GM12878 (cell line): ENCODE data around the gene SMO. TPM values are rescaled to one million over a fixed set of nuclear protein-coding genes. Genes with fewer than 3 reads are reported as not detected.
A peak's percentile ranks its signal among the peaks of the same experiment; 100 is the strongest.

Experiments used
- ATAC-seq: fragments of 200-7000 bp; cut with Tn5 transposase; 3 replicates; pipeline ENCODE4 v1.9.1; 2020; ENCODE audit warnings: mild to moderate bottlenecking, moderate library complexity
- BruUV-seq: library from RNA; stranded (reverse); fragments of 400-500 nt; replicated peaks from 2 replicates; lab custom pipeline; 2021; lab: Mats Ljungman, UMichigan
- CTCF ChIA-PET: fragments of 300-600 bp; sonication (Branson Sonifier 250); formaldehyde crosslinking; extraction: SDS; loops from one replicate; lab custom pipeline; 2021; ENCODE audit warnings: inconsistent platforms; lab: Yijun Ruan, JAX
- POLR2A ChIA-PET: fragments of 350-600 bp; formaldehyde crosslinking; extraction: SDS; loops from one replicate; lab custom pipeline; 2021; ENCODE audit warnings: inconsistent platforms; lab: Charles Lee
- RAD21 ChIA-PET: fragments of 300-600 bp; sonication (Branson Sonifier 250); formaldehyde crosslinking; loops from one replicate; lab custom pipeline; 2023; ENCODE audit warnings: antibody characterized with exemption; ENCODE audit not compliant: unreplicated experiment; lab: Charles Lee
- SMC1A ChIA-PET: fragments of 300-600 bp; sonication (Branson Sonifier 250); formaldehyde crosslinking; loops from one replicate; lab custom pipeline; 2023; ENCODE audit not compliant: unreplicated experiment, uncharacterized antibody; lab: Charles Lee
- DNase-seq: peaks from one replicate; pipeline ENCODE4 v3.0.0-alpha.2; 2011; ENCODE audit warnings: low read depth, low spot score
- FAIRE-seq: peaks from 3 replicates; lab custom pipeline; 2011; peaks lifted over from hg19 to GRCh38; lab: Jason Lieb, UNC
- H2AFZ ChIP-seq: 2 replicates; pipeline ENCODE4 v1.6.0; 2011; ENCODE audit warnings: low read depth, low read length, control low read depth; ENCODE audit not compliant: control insufficient read depth
- H3K27ac ChIP-seq: 2 replicates; pipeline ENCODE4 v1.5.1; 2011; ENCODE audit warnings: control low read depth; ENCODE audit not compliant: control insufficient read depth, insufficient read depth
- H3K27me3 ChIP-seq, 2 experiments: replicated peaks in 1 of 2; 2 replicates each; pipeline versions ENCODE4 v1.6.0 to v1.6.1; 2011; ENCODE audit warnings: low read length in 1 of 2; ENCODE audit not compliant: control insufficient read depth in 2 of 2, insufficient read depth in 2 of 2
- H3K36me3 ChIP-seq, 2 experiments: 2 replicates each; pipeline ENCODE4 v1.5.1; 2011; ENCODE audit warnings: low read length in 1 of 2; ENCODE audit not compliant: control insufficient read depth in 2 of 2, insufficient read depth in 2 of 2
- H3K4me1 ChIP-seq: 2 replicates; pipeline ENCODE4 v1.6.1; 2011; ENCODE audit warnings: mild to moderate bottlenecking, low read length, moderate library complexity, mixed read lengths; ENCODE audit not compliant: control insufficient read depth, insufficient read depth
- H3K4me2 ChIP-seq: 2 replicates; pipeline ENCODE4 v1.6.0; 2011; ENCODE audit warnings: control low read depth; ENCODE audit not compliant: control insufficient read depth, insufficient read depth
- H3K4me3 ChIP-seq: fragments of 200-600 bp; sonication (generic); 2 replicates; pipeline ENCODE4 v1.5.1; 2016
- H3K79me2 ChIP-seq: 2 replicates; pipeline ENCODE4 v1.6.0; 2011; ENCODE audit warnings: low read length; ENCODE audit not compliant: control insufficient read depth, insufficient read depth
- H3K9ac ChIP-seq: 2 replicates; pipeline ENCODE4 v1.8.0; 2011; ENCODE audit warnings: low read length, control low read depth, mixed read lengths; ENCODE audit not compliant: control insufficient read depth, insufficient read depth
- H3K9me3 ChIP-seq: replicated peaks from 3 replicates; pipeline ENCODE4 v1.5.1; 2011; ENCODE audit warnings: mild to moderate bottlenecking, low read length; ENCODE audit not compliant: control insufficient read depth, insufficient read depth
- H4K20me1 ChIP-seq: 2 replicates; pipeline ENCODE4 v1.6.0; 2011; ENCODE audit not compliant: control insufficient read depth, insufficient read depth
- POLR2A ChIP-seq: IDR thresholded peaks from 2 replicates; pipeline ENCODE4 v1.6.1; 2011; ENCODE audit warnings: low read depth, mild to moderate bottlenecking, low read length
- WGBS: methylation state at CpG from one replicate; pipeline ENCODE4 v1.1.6; 2016; ENCODE audit warnings: low lambda C conversion rate; ENCODE audit not compliant: insufficient replicate concordance, insufficient coverage; ENCODE audit errors: missing lambda C conversion rate; 5-methylcytosine and 5-hydroxymethylcytosine counted together
- in situ Hi-C: fragments of 300-500 bp; cut with MboI; formaldehyde crosslinking; loops from 9 replicates; pipeline ENCODE4 v1.14.3; 2018; ENCODE audit warnings: mixed read lengths
- intact Hi-C: fragments of 100-400 bp; cut with micrococcal nuclease; formaldehyde crosslinking; loops from one replicate; pipeline ENCODE4 v1.14.2; 2022; ENCODE audit not compliant: unreplicated experiment
- polyA plus RNA-seq, 11 experiments: library from polyadenylated mRNA; depleted of rRNA in 4 of 11; unstranded in 6 of 11; stranded (reverse) in 5 of 11; fragments of >200 nt; fragmentation: Nextera tagmentation in 4 of 11; fragmentation: Illumina TruSeq in 1 of 11; extraction: Ambion mirVana in 4 of 11; extraction: Trizol in 1 of 11; gene quantifications; 1 replicate in 1 of 11; 2 replicates in 10 of 11; pipeline versions ENCODE4 v1.2.1 to v1.2.3, GENCODE V29; 2011 to 2016; ENCODE audit warnings: inconsistent platforms in 2 of 11, missing spikeins in 2 of 11, low read depth in 1 of 11
- total RNA-seq, 4 experiments: library from RNA; depleted of rRNA in 3 of 4; stranded (reverse); fragments of >200 nt in 3 of 4; fragmentation: Illumina TruSeq in 1 of 4; extraction: Trizol in 1 of 4; gene quantifications; 2 replicates each; pipeline versions ENCODE4 v1.2.1 to v1.2.3, GENCODE V29; 2013 to 2021
- TF ChIP-seq, protein P1 (sequence below): IDR thresholded peaks from 2 replicates; pipeline ENCODE4 v1.6.1; 2012; ENCODE audit warnings: improper control_type of control experiment, low read depth, low read length; ENCODE audit not compliant: insufficient replicate concordance

Gene SMO
- total and polyA plus RNA-seq, 10 of the 15 experiments (the other 5 are each of a cell fraction or from before 2014, with no cell fraction given), result 0.40 to 11.2 (median 2.6) TPM

DNA sequence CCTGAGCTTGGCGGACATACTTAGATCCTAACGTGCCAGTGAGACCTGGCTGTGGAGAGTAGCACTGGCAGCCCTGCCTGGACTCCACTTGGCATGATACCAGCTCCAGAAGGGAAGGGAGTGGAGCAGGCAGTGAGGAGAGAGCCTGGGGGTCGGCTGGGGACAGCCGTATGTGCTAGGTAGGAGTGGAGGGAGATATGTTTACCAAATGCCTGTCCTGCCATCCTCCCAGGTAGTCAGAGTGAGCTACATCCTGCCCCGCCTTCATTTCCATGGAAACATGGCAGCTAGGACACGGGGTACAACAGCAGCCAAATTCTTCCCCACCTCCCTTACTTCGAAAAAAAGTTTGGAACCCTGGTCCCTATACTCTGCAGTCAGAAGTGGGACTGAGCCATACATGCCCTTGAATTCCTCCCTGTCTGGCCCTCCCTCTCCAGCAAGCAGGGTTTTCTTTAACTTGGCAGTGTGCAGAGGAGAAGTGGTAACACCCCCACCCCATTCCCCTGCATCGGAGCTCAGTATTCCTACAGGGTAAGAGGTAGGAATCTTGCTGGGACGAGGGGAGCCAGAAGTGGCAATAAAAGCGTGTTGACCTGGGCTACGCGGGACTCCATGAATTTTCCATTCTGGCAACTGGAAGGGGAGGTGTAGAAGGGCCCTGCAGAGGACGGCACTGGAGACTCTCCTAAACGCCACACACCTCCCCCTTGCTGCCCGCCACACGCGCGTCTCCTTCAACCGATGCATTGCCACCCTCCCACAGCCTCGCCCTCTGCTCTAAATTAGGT lies 20.0 kb upstream of the SMO start:
- H3K36me3 ChIP-seq, result peaks cover 15 to 20% of the 10 kb centered on the region in 2 experiments
- BruUV-seq, result TSS peak; percentile 33
- no peaks in the 10 kb centered on the region for H3K79me2 ChIP-seq
- H3K9me3 ChIP-seq, result no peaks in the 10 kb centered on the region
- H3K4me1 ChIP-seq, result peaks cover 33% of the 10 kb centered on the region
- no peak for ATAC-seq
- intact Hi-C loops, result no loop called here
- H4K20me1 ChIP-seq, result no peaks in the 10 kb centered on the region
- H2AFZ ChIP-seq, result no peak overlapping the region
- no peak for FAIRE-seq
- DNase-seq, result no peak
- 92% methylated on average over 20 of the region's 20 CpGs for WGBS
- H3K27me3 ChIP-seq, result no peaks in the 10 kb centered on the region
- SMC1A ChIA-PET, result interaction anchor here (0.7 to 3.3 kb wide), 8 partner anchors 8 to 74 kb away, joined by 3 to 28 read pairs (median 4); no protein-coding TSS in a partner anchor
- CTCF ChIA-PET, result interaction anchor here (1.3 to 12.7 kb wide), 7 partner anchors 8 to 271 kb away, joined by 4 to 168 read pairs (median 7); partner anchors contain the start of gene TSPAN33
- peak overlapping the region; percentile 52; the same call in 1 of the 2 replicates for H3K4me3 ChIP-seq
- no peak overlapping the region; the same call in 1 of the 2 replicates for H3K9ac ChIP-seq
- RAD21 ChIA-PET, result interaction anchor here (2.2 to 4.0 kb wide), 2 partner anchors 22 to 42 kb away, joined by 14 to 37 read pairs; partner anchors contain the start of gene TSPAN33
- peak; percentile 54 for TF ChIP-seq POLR2A
- TF ChIP-seq, protein P1, sequence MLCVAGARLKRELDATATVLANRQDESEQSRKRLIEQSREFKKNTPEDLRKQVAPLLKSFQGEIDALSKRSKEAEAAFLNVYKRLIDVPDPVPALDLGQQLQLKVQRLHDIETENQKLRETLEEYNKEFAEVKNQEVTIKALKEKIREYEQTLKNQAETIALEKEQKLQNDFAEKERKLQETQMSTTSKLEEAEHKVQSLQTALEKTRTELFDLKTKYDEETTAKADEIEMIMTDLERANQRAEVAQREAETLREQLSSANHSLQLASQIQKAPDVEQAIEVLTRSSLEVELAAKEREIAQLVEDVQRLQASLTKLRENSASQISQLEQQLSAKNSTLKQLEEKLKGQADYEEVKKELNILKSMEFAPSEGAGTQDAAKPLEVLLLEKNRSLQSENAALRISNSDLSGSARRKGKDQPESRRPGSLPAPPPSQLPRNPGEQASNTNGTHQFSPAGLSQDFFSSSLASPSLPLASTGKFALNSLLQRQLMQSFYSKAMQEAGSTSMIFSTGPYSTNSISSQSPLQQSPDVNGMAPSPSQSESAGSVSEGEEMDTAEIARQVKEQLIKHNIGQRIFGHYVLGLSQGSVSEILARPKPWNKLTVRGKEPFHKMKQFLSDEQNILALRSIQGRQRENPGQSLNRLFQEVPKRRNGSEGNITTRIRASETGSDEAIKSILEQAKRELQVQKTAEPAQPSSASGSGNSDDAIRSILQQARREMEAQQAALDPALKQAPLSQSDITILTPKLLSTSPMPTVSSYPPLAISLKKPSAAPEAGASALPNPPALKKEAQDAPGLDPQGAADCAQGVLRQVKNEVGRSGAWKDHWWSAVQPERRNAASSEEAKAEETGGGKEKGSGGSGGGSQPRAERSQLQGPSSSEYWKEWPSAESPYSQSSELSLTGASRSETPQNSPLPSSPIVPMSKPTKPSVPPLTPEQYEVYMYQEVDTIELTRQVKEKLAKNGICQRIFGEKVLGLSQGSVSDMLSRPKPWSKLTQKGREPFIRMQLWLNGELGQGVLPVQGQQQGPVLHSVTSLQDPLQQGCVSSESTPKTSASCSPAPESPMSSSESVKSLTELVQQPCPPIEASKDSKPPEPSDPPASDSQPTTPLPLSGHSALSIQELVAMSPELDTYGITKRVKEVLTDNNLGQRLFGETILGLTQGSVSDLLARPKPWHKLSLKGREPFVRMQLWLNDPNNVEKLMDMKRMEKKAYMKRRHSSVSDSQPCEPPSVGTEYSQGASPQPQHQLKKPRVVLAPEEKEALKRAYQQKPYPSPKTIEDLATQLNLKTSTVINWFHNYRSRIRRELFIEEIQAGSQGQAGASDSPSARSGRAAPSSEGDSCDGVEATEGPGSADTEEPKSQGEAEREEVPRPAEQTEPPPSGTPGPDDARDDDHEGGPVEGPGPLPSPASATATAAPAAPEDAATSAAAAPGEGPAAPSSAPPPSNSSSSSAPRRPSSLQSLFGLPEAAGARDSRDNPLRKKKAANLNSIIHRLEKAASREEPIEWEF, result no peak
- TF ChIP-seq, all 136 proteins: peak for 1
- Histone ChIP-seq H3K27ac (peak overlapping the region; percentile 77), H3K4me2 (peak overlapping the region; percentile 80)
- POLR2A ChIA-PET, result interaction anchor here (1.2 to 5.3 kb wide), 3 partner anchors 18 to 28 kb away, joined by 3 to 32 read pairs (median 3); no protein-coding TSS in a partner anchor
- in situ Hi-C loops, result no loop called here
